Measurements from ENCODE around the gene ZNF689.
"Not testable (repeated sequence)": the region's sequence is repeated elsewhere in the genome, so short reads cannot be mapped to it uniquely, and the experiment has no call there.

ZNF689 gene

DNA sequence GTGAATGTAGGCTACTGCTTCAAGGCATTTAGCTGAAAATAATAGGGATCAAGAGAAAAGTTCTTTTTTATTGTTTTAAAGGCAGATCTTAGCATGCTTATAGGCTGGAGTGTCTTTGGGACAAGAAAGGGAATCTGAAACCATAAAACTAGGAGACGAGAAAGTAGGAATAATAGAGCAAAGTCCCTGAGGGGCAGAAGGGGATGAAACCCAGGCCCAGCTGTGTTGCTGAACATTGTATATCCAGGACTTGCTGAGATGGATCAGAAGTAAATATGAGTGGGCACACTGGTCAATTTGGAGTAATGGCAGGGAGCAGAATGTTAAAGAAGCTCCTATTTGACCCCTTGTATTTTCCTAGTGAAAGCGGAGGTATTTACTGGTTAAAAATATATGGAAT is 9.3 kb downstream of the ZNF689 start:
- Histone ChIP-seq H3K27me3 (no peaks in the 10 kb centered on the region), H3K27ac (no peak overlapping the region), H3K4me1 (no peaks in the 10 kb centered on the region), H3K36me3 (peaks cover 68% of the 10 kb centered on the region), H3K4me2 (no peak overlapping the region), H4K20me1 (peaks cover 21% of the 10 kb centered on the region; the same call in 1 of the 2 replicates), H3K4me3 (no peak overlapping the region), H3K9me3 (no peaks in the 10 kb centered on the region), H3K9ac (no peak overlapping the region)
- no peak for TF ChIP-seq Cebpa-rat (IDR thresholded peaks at IDR 0.05)

- H3K4me3 ChIP-seq = no peak overlapping the region
- peaks cover 21% of the 10 kb centered on the region; the same call in 1 of the 2 replicates for H4K20me1 ChIP-seq
- no peak overlapping the region for H3K27ac ChIP-seq
- no peaks in the 10 kb centered on the region for H3K9me3 ChIP-seq
- peaks cover 64% of the 10 kb centered on the region for H3K36me3 ChIP-seq
- no peak overlapping the region for H3K9ac ChIP-seq
- no peaks in the 10 kb centered on the region for H3K27me3 ChIP-seq
- no peak overlapping the region for H3K4me2 ChIP-seq
- no peak for TF ChIP-seq Cebpa-rat (IDR thresholded peaks at IDR 0.05)
- H3K4me1 ChIP-seq = no peaks in the 10 kb centered on the region
These were observed 10.0 kb downstream of the ZNF689 start for GRCh38 chr16:30600215-30600614.

DNA sequence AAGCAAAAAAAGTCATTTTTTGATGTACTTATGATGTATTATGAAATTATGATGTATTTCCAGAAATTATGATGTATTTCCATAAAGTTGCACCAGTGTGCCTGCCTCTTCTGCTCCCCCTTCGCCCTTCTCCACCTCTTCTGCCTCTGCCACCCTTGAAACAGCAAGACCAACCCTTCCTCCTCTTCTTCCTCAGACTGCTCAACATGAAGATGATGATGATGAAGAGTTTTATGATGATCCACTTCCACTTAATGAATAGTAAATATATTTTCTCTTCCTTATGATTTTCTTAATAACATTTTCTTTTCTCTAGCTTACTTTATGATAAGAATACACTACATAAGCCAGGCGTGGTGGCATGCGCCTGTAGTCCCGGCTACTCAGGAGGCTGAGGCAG is 17.3 kb downstream of the ZNF689 start:
- TF ChIP-seq Cebpa-rat (IDR thresholded peaks at IDR 0.05) = no peak
- no peak overlapping the region for H3K27ac ChIP-seq
- H3K4me2 ChIP-seq = no peak overlapping the region
- H3K27me3 ChIP-seq = no peaks in the 10 kb centered on the region
- H3K36me3 ChIP-seq = peaks cover 56% of the 10 kb centered on the region
- peaks cover 7% of the 10 kb centered on the region; the same call in 1 of the 2 replicates for H3K4me1 ChIP-seq
- no peaks in the 10 kb centered on the region for H4K20me1 ChIP-seq
- no peak overlapping the region for H3K9ac ChIP-seq
- no peak overlapping the region for H3K4me3 ChIP-seq
- H3K9me3 ChIP-seq = no peaks in the 10 kb centered on the region

- peaks cover 57% of the 10 kb centered on the region for H3K36me3 ChIP-seq
- not testable (repeated sequence) for H3K4me3 ChIP-seq, H3K27me3 ChIP-seq, H3K4me2 ChIP-seq, H3K9me3 ChIP-seq, H3K9ac ChIP-seq, H3K27ac ChIP-seq, H4K20me1 ChIP-seq
- H3K4me1 ChIP-seq = peaks cover 19% of the 10 kb centered on the region
These were observed 19.3 kb downstream of the ZNF689 start for GRCh38 chr16:30590869-30591268.

DNA sequence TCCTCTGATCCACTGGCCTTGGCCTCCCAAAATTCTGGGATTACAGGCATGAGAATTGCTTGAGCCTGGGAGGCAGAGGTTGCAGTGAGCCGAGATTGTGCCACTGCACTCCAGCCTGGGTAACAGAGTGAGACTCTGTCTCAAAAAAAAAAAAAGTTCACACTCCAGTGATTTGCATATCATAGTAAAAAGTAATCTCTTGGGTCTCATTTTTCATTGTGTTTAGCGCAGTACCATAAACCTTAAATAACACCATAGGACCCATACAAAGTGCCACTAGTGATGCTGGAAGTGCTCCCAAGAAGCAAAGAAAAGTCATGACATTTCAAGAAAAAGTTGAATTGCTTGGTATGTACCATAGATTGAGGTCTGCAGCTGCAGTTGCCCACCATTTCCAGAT is 20.6 kb downstream of the ZNF689 start:
- H3K27me3 ChIP-seq, H3K9ac ChIP-seq, H3K27ac ChIP-seq, H3K4me3 ChIP-seq, H4K20me1 ChIP-seq, H3K9me3 ChIP-seq, H3K4me2 ChIP-seq: not testable (repeated sequence)
- peaks cover 50% of the 10 kb centered on the region for H3K36me3 ChIP-seq
- peaks cover 22% of the 10 kb centered on the region for H3K4me1 ChIP-seq

DNA sequence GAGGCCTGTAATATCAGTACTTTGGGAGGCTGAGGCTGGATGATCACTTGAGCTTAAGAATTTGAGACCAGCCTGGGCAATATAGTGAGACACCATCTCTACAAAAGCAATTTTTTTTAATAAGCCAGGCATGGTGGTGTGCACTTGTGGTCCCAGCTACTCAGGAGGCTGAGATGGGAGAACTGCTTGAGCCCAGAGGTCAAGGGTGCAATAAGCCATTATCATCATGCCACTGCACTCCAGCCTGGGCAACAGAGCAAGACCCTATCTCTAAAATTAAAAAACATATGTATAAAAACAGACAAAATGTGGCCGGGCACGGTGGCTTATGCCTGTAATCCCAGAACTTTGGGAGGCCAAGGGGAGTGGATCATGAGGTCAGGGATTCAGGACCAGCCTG is 21.5 kb downstream of the ZNF689 start:
- Histone ChIP-seq H3K27me3 (no peaks in the 10 kb centered on the region), H3K27ac (no peak overlapping the region), H3K4me2 (no peak overlapping the region), H3K36me3 (peaks cover 47% of the 10 kb centered on the region), H4K20me1 (no peaks in the 10 kb centered on the region), H3K9me3 (no peaks in the 10 kb centered on the region), H3K4me3 (no peak overlapping the region), H3K4me1 (peaks cover 31% of the 10 kb centered on the region), H3K9ac (no peak overlapping the region)
- no peak for TF ChIP-seq Cebpa-rat (IDR thresholded peaks at IDR 0.05)

DNA sequence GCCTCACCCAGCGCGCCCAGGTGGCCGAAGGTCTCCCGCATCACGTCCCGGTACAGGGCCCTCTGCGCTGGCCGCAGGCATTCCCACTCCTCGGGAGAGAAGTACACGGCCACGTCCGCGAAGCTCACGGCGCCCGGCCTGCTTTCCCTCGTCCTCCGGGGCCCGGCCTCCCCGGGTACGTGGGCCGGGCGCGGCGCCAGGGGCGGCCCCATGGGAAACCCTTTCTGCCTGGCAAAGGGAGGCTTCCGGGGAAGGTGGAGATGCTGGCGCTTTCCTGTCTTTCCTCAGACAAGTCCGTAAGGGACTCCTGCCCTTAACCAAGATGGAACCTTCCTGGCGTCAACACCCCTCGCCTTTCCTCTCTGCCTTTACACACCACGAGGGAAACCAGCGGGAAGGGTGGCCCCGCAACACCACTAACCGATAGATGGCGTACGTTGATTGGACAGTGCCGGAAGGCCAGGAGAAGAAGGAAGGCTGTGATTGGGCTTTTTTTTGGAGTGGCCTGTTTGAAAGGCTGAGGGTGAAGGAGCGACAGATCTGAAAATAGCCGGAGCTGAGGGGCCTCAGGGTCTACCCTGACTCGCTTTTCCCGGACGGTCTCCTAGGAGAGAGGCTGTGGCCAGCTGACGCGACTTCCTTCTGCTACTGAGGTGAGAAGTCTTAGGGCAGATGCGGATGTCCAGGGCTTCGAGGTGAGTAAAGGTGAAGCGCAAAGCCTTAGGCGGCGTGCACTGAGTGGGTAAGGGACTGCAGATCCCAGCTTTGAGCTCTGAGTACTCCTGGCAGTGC is 24.6 kb downstream of the ZNF689 start, which contains the start of gene ZNF785:
ZNF785 (minus strand) TSS at position 298 of the 792 bp plus-strand sequence; CDS start at position 212, 86 bp downstream.
- H3K9me3 ChIP-seq = no peaks in the 10 kb centered on the region
- peak within 1 kb of the TSS; percentile 85 for H3K4me2 ChIP-seq
- no peak for TF ChIP-seq Cebpa-rat (IDR thresholded peaks at IDR 0.05)
- H3K4me1 ChIP-seq = peaks cover 55% of the 10 kb centered on the region
- H3K4me3 ChIP-seq = peak within 1 kb of the TSS; percentile 81
- H3K27ac ChIP-seq = peak within 1 kb of the TSS; percentile 95
- H4K20me1 ChIP-seq = no peaks in the 10 kb centered on the region
- peak within 1 kb of the TSS; percentile 95 for H3K9ac ChIP-seq
- peaks cover 59% of the 10 kb centered on the region for H3K36me3 ChIP-seq
- no peaks in the 10 kb centered on the region for H3K27me3 ChIP-seq

- no peaks in the 10 kb centered on the region for H4K20me1 ChIP-seq
- peak overlapping the region; percentile 95 for H3K9ac ChIP-seq
- peaks cover 64% of the 10 kb centered on the region for H3K36me3 ChIP-seq
These were observed 25.2 kb downstream of the ZNF689 start for GRCh38 chr16:30585022-30585399.

DNA sequence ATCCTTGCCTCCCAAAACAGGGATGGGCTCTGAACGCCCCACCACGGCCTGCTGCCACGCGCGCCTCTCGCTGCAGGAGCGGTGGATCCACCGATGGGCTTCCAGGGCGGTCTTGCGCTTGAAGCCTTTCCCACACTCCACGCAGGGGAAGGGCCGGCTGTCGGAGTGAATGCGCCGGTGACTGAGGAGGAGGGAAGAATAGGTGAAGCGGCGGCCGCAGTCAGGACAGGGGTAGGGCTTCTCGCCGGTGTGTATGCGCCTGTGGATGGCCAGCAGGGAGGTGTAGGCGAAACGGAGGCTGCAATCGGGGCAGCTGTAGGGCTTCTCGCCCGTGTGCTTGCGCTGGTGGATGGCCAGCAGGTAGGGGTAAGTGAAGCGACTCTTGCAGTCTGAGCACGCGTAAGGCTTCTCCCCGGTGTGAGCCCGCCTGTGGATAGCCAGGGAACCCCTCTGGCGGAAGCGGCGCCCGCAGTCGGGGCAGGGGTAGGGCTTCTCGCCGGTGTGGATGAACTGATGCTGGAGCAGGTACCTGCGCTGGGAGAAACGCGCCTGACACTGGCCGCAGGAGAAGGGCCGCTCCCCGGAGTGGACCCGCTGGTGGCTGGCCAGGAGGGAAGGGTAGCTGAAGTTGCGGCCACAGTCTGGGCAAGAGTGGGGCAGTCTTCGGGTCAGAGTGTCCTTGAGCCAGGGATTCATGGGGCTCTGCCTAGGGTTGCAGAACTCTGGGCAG is 27.4 kb downstream of the ZNF689 start:
- no peak overlapping the region for H3K4me3 ChIP-seq
- peaks cover 65% of the 10 kb centered on the region for H3K4me1 ChIP-seq
- no peak for TF ChIP-seq Cebpa-rat (IDR thresholded peaks at IDR 0.05)
- H3K36me3 ChIP-seq = peaks cover 72% of the 10 kb centered on the region
- H3K4me2 ChIP-seq = peak overlapping the region; percentile 85
- H4K20me1 ChIP-seq = 0 out of 2 replicates have a peak, but pooled peaks cover 8% of the 10 kb centered on the region
- H3K27me3 ChIP-seq = no peaks in the 10 kb centered on the region
- H3K9me3 ChIP-seq = no peaks in the 10 kb centered on the region
- H3K27ac ChIP-seq = no peak overlapping the region
- H3K9ac ChIP-seq = 0 out of 2 replicates have a peak overlapping the region, but pooled peaks have one; percentile 2

More at GRCh38 chr16:30585022-30585399, 25.2 kb downstream of the ZNF689 start:
- no peaks in the 10 kb centered on the region for H3K27me3 ChIP-seq
- no peaks in the 10 kb centered on the region for H3K9me3 ChIP-seq
- peak overlapping the region; percentile 95 for H3K27ac ChIP-seq
- H3K4me2 ChIP-seq = peak overlapping the region; percentile 85
- TF ChIP-seq Cebpa-rat (IDR thresholded peaks at IDR 0.05) = no peak
- H3K4me3 ChIP-seq = peak overlapping the region; percentile 81
- H3K4me1 ChIP-seq = peaks cover 55% of the 10 kb centered on the region

- TF ChIP-seq Cebpa-rat (IDR thresholded peaks at IDR 0.05) = no peak
- 0 out of 2 replicates have a peak, but pooled peaks cover 8% of the 10 kb centered on the region for H4K20me1 ChIP-seq
- H3K27me3 ChIP-seq = no peaks in the 10 kb centered on the region
- no peak overlapping the region for H3K27ac ChIP-seq
- H3K4me1 ChIP-seq = peaks cover 56% of the 10 kb centered on the region
- peaks cover 75% of the 10 kb centered on the region for H3K36me3 ChIP-seq
- no peaks in the 10 kb centered on the region for H3K9me3 ChIP-seq
- peak overlapping the region; percentile 85; the same call in 1 of the 2 replicates for H3K4me2 ChIP-seq
- H3K9ac ChIP-seq = no peak overlapping the region
- no peak overlapping the region for H3K4me3 ChIP-seq
These were observed 28.7 kb downstream of the ZNF689 start for GRCh38 chr16:30581457-30581856.
